ENCODE data around the gene COG6.

COG6 gene

GRCh38 chr13:39789451-39789850 is 134.0 kb downstream of the COG6 start:
- in situ Hi-C loops (cut with HindIII; ENCODE audit: low pct_ligation_motif_present, low pct_unique_long_range_greater_than_20kb, low sequenced_read_pairs), result no loop called here
- DNase-seq, result no peak
